H9 (cell line): Measurements from ENCODE around the gene COLEC12. TPM values are rescaled to one million over a fixed set of nuclear protein-coding genes. Genes with fewer than 3 reads are reported as not detected.

ENCODE experiments used
- DNase-seq: peaks from one replicate; pipeline ENCODE4 v3.0.0-alpha.2; 2017
- H2AFZ ChIP-seq: one replicate; pipeline ENCODE4 v1.6.1; 2013; ENCODE audit warnings: mild to moderate bottlenecking, low read length, control low read depth, moderate library complexity
- H2AK5ac ChIP-seq: 2 replicates; pipeline ENCODE4 v1.6.1; 2013; ENCODE audit warnings: low read length, control low read depth, mixed read lengths; ENCODE audit not compliant: insufficient read length
- H2BK120ac ChIP-seq: one replicate; pipeline ENCODE4 v1.6.1; 2013; ENCODE audit warnings: low read depth, mild to moderate bottlenecking, low read length, control low read depth, inconsistent platforms; ENCODE audit not compliant: poor library complexity, severe bottlenecking
- H2BK12ac ChIP-seq: 2 replicates; pipeline ENCODE4 v1.6.1; 2013; ENCODE audit warnings: low read length, control low read depth, mixed read lengths, low read depth; ENCODE audit not compliant: insufficient read length
- H2BK15ac ChIP-seq: 2 replicates; pipeline ENCODE4 v1.6.1; 2013; ENCODE audit warnings: low read depth, low read length, control low read depth
- H2BK20ac ChIP-seq: one replicate; pipeline ENCODE4 v1.6.1; 2013; ENCODE audit warnings: low read depth, mild to moderate bottlenecking, low read length, control low read depth, inconsistent platforms; ENCODE audit not compliant: poor library complexity, severe bottlenecking
- H2BK5ac ChIP-seq: 2 replicates; pipeline ENCODE4 v1.6.1; 2013; ENCODE audit warnings: low read length, control low read depth, mixed read lengths; ENCODE audit not compliant: insufficient read length
- H3K14ac ChIP-seq: 2 replicates; pipeline ENCODE4 v1.6.1; 2013; ENCODE audit warnings: low read length, control low read depth; ENCODE audit not compliant: insufficient read depth
- H3K18ac ChIP-seq: 2 replicates; pipeline ENCODE4 v1.6.1; 2013; ENCODE audit warnings: low read depth, mild to moderate bottlenecking, mixed read lengths, low read length, control low read depth; ENCODE audit not compliant: insufficient read length
- H3K23ac ChIP-seq: 2 replicates; pipeline ENCODE4 v1.6.1; 2013; ENCODE audit warnings: low read length, control low read depth, mixed read lengths, low read depth; ENCODE audit not compliant: insufficient read length
- H3K23me2 ChIP-seq: 2 replicates; pipeline ENCODE4 v1.6.1; 2013; ENCODE audit warnings: low read depth, mild to moderate bottlenecking, mixed read lengths, low read length, control low read depth; ENCODE audit not compliant: insufficient read length, poor library complexity, severe bottlenecking
- H3K27ac ChIP-seq: 2 replicates; pipeline ENCODE4 v1.5.1; 2013; ENCODE audit warnings: low read length, control low read depth, mixed read lengths, low read depth; ENCODE audit not compliant: insufficient read length
- H3K27me3 ChIP-seq: 2 replicates; pipeline ENCODE4 v1.6.1; 2013; ENCODE audit warnings: low read length, control low read depth, inconsistent platforms; ENCODE audit not compliant: insufficient read depth
- H3K4ac ChIP-seq: 2 replicates; pipeline ENCODE4 v1.6.1; 2013; ENCODE audit warnings: low read depth, mild to moderate bottlenecking, control low read depth, inconsistent platforms, low read length, moderate library complexity
- H3K4me1 ChIP-seq: 2 replicates; pipeline ENCODE4 v1.6.1; 2013; ENCODE audit warnings: low read length, control low read depth, inconsistent platforms; ENCODE audit not compliant: insufficient read depth
- H3K4me2 ChIP-seq: 2 replicates; pipeline ENCODE4 v1.6.1; 2013; ENCODE audit warnings: low read length, control low read depth, mixed read lengths; ENCODE audit not compliant: insufficient read length, insufficient read depth
- H3K56ac ChIP-seq: 2 replicates; pipeline ENCODE4 v1.6.1; 2013; ENCODE audit warnings: low read depth, mild to moderate bottlenecking, mixed read lengths, low read length, control low read depth; ENCODE audit not compliant: insufficient read length
- H3K79me1 ChIP-seq: 2 replicates; pipeline ENCODE4 v1.6.1; 2013; ENCODE audit warnings: low read depth, mild to moderate bottlenecking, moderate library complexity, low read length, control low read depth, inconsistent platforms; ENCODE audit not compliant: insufficient read depth, poor library complexity, severe bottlenecking
- H3K79me2 ChIP-seq: 2 replicates; pipeline ENCODE4 v1.6.1; 2013; ENCODE audit warnings: low read length, control low read depth, inconsistent platforms; ENCODE audit not compliant: insufficient read depth
- H3K9ac ChIP-seq: 2 replicates; pipeline ENCODE4 v1.6.1; 2013; ENCODE audit warnings: low read length, control low read depth, mixed read lengths; ENCODE audit not compliant: insufficient read length; ENCODE audit errors: extremely low read depth
- H3K9me3 ChIP-seq: one replicate; pipeline ENCODE4 v1.6.1; 2013; ENCODE audit warnings: low read depth, low read length, inconsistent platforms; ENCODE audit not compliant: control insufficient read depth
- H3T11ph ChIP-seq: one replicate; pipeline ENCODE4 v1.6.1; 2013; ENCODE audit warnings: mild to moderate bottlenecking, low read length, control low read depth, inconsistent platforms
- H4K20me1 ChIP-seq: one replicate; pipeline ENCODE4 v1.6.1; 2013; ENCODE audit not compliant: control insufficient read depth, insufficient read length, insufficient read depth
- H4K5ac ChIP-seq: 2 replicates; pipeline ENCODE4 v1.6.1; 2013; ENCODE audit warnings: low read depth, mild to moderate bottlenecking, mixed read lengths, low read length, control low read depth; ENCODE audit not compliant: insufficient read length
- H4K8ac ChIP-seq: replicated peaks from 2 replicates; pipeline ENCODE4 v1.6.1; 2013; ENCODE audit warnings: low read length, control low read depth, mixed read lengths, low read depth; ENCODE audit not compliant: insufficient read length
- H4K91ac ChIP-seq: 2 replicates; pipeline ENCODE4 v1.6.1; 2013; ENCODE audit warnings: low read depth, mild to moderate bottlenecking, moderate library complexity, mixed read lengths, low read length, control low read depth; ENCODE audit not compliant: insufficient read length
- H3K27ac Mint-ChIP-seq, 3 experiments: 2 replicates in 2 of 3; 3 replicates in 1 of 3; pipeline ENCODE4 v1.8.0; 2020 to 2021; ENCODE audit warnings: mixed read lengths in 3 of 3, mild to moderate bottlenecking in 1 of 3, moderate library complexity in 1 of 3
- H3K27me3 Mint-ChIP-seq: 2 replicates; pipeline ENCODE4 v1.8.0; 2021; ENCODE audit warnings: low read depth, mild to moderate bottlenecking, moderate library complexity, mixed read lengths
- H3K36me3 Mint-ChIP-seq, 3 experiments: 2 replicates in 2 of 3; 3 replicates in 1 of 3; pipeline ENCODE4 v1.8.0; 2020 to 2021; ENCODE audit warnings: low read depth in 3 of 3, mixed read lengths in 3 of 3; ENCODE audit not compliant: insufficient read depth in 1 of 3
- H3K4me1 Mint-ChIP-seq, 2 experiments: 2 replicates each; pipeline ENCODE4 v1.8.0; 2020; ENCODE audit warnings: mixed read lengths in 2 of 2
- H3K4me3 Mint-ChIP-seq, 2 experiments: 2 replicates in 1 of 2; 3 replicates in 1 of 2; pipeline ENCODE4 v1.8.0; 2020 to 2021; ENCODE audit warnings: mild to moderate bottlenecking in 2 of 2, mixed read lengths in 2 of 2, moderate library complexity in 1 of 2
- H3K9me3 Mint-ChIP-seq, 2 experiments: 2 replicates in 1 of 2; 3 replicates in 1 of 2; pipeline ENCODE4 v1.8.0; 2020; ENCODE audit warnings: mild to moderate bottlenecking in 2 of 2, mixed read lengths in 2 of 2, moderate library complexity in 1 of 2
- CTCF ChIP-seq: fragments of 200-600 bp; sonication (generic); conservative IDR thresholded peaks from 3 replicates; pipeline ENCODE4 v1.8.0; 2021; ENCODE audit warnings: antibody characterized with exemption, mild to moderate bottlenecking
- WGBS: extraction: QIAGEN DNeasy Blood & Tissue Kit; methylation state at CpG from one replicate; pipeline ENCODE4 v1.1.7; 2013; ENCODE audit warnings: missing lambda C conversion rate, low lambda C conversion rate, mixed read lengths; ENCODE audit not compliant: insufficient read length; ENCODE audit errors: extremely low coverage; 5-methylcytosine and 5-hydroxymethylcytosine counted together
- total RNA-seq: library from RNA; stranded (reverse); gene quantifications from 2 replicates; pipeline ENCODE4 v1.2.1, GENCODE V29; 2021

Gene COLEC12
- total RNA-seq, 1 experiment from 2014 or later = 0.70 TPM

- Mint-ChIP-seq H3K9me3 (no peaks in the 10 kb centered on the region; a peak in 2 of 5 replicates), H3K4me1 (no peaks in the 10 kb centered on the region), H3K27ac (no peak overlapping the region; a peak in 1 of 7 replicates), H3K4me3 (no peak overlapping the region), H3K27me3 (peaks cover 5% of the 10 kb centered on the region), H3K36me3 (no peaks in the 10 kb centered on the region)
- no peak overlapping the region for H4K91ac ChIP-seq
- no peak overlapping the region for H4K5ac ChIP-seq
- no peak overlapping the region for H3K18ac ChIP-seq
- H3K23ac ChIP-seq = no peak overlapping the region
- H3K9ac ChIP-seq = no peak overlapping the region
- H2BK15ac ChIP-seq = no peak overlapping the region
- H3K79me1 ChIP-seq = no peaks in the 10 kb centered on the region
- H3K23me2 ChIP-seq = no peaks in the 10 kb centered on the region
- no peak overlapping the region for H2BK20ac ChIP-seq
- no peaks in the 10 kb centered on the region for H3K27me3 ChIP-seq
- H3K4me1 ChIP-seq = no peaks in the 10 kb centered on the region
- no peak overlapping the region for H3K14ac ChIP-seq
- no peak overlapping the region for H2BK5ac ChIP-seq
- H3K27ac ChIP-seq = no peak overlapping the region
- no peaks in the 10 kb centered on the region for H3K9me3 ChIP-seq
- H2AFZ ChIP-seq = no peak overlapping the region
- TF ChIP-seq CTCF = no peak
- no peak overlapping the region for H3K4ac ChIP-seq
- H3T11ph ChIP-seq = no peak overlapping the region
- DNase-seq = no peak
- H2BK12ac ChIP-seq = no peak overlapping the region
- H4K8ac ChIP-seq = no peak overlapping the region
- no peak overlapping the region for H3K4me2 ChIP-seq
- no CpG with 5 or more reads among the region's 3 CpGs for WGBS
- no peak overlapping the region for H2AK5ac ChIP-seq
- H4K20me1 ChIP-seq = no peaks in the 10 kb centered on the region
- no peak overlapping the region for H3K56ac ChIP-seq
- H2BK120ac ChIP-seq = no peak overlapping the region
- no peaks in the 10 kb centered on the region for H3K79me2 ChIP-seq
Observed at GRCh38 chr18:341102-341501, 159.4 kb downstream of the COLEC12 start.
